ENCODE data around the gene TRPC5OS.

The TRPC5OS gene

DNA sequence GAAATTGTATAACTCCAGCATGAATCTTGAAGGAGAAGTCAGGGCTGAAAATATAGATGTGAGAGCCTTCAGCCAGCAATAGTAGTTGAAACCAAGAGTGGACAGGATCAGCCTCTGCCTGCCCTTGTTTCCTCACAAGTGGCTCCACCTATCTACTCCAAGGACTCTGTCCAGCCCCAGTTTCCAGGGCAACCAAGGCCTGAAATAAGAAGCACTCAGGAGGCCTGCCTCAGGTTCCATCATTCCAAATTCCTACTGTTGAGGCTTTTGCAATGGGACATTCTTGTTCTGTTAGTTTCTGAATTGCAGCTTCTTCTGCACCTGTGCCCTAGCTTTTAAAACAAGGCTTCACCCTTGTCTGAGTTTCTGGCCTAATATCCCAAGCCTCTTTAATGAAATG, 41.6 kb downstream of the TRPC5OS start:
- H3K9ac ChIP-seq (ENCODE audit: low read length), result no peak overlapping the region
- H3K23ac ChIP-seq (ENCODE audit: low read length), result no peak overlapping the region
- no peak overlapping the region for H2AFZ ChIP-seq (ENCODE audit: insufficient read depth, low read length, poor library complexity)
- H3K27ac ChIP-seq (ENCODE audit: low read depth, low read length), result no peak overlapping the region
- no peaks in the 10 kb centered on the region for H3K9me3 ChIP-seq (ENCODE audit: insufficient read depth, low read depth, low read length)
- H3K4me2 ChIP-seq (ENCODE audit: low read length), result no peak overlapping the region
- no peaks in the 10 kb centered on the region for H3K4me1 ChIP-seq (ENCODE audit: control insufficient read depth in 1 of 2, insufficient read depth in 2 of 2, low read length in 2 of 2)
- no peak overlapping the region for H2BK120ac ChIP-seq (ENCODE audit: insufficient read depth, low read length, poor library complexity)
- no peak overlapping the region for H3K4ac ChIP-seq (ENCODE audit: low read depth, low read length)
- H2BK5ac ChIP-seq (ENCODE audit: low read depth, low read length, poor library complexity), result no peak overlapping the region
- no peak overlapping the region for H2AK5ac ChIP-seq (ENCODE audit: low read length)
- no peaks in the 10 kb centered on the region for H3K79me1 ChIP-seq (ENCODE audit: low read length)
- no peaks in the 10 kb centered on the region for H3K36me3 ChIP-seq (ENCODE audit: control insufficient read depth in 1 of 2, insufficient read depth in 2 of 2, low read length in 2 of 2)
- no peak overlapping the region for H3K14ac ChIP-seq (ENCODE audit: low read length)
- H4K8ac ChIP-seq (ENCODE audit: low read depth, low read length), result no peak overlapping the region
- H4K12ac ChIP-seq (ENCODE audit: low read depth, low read length), result no peak overlapping the region
- H3K4me3 ChIP-seq (ENCODE audit: low read depth, low read length), result no peak overlapping the region
- H4K91ac ChIP-seq (ENCODE audit: low read depth, low read length), result no peak overlapping the region
- H3K79me2 ChIP-seq (ENCODE audit: control insufficient read depth, insufficient read depth, low read length, poor library complexity), result no peaks in the 10 kb centered on the region
- no peaks in the 10 kb centered on the region for H3K27me3 ChIP-seq (ENCODE audit: insufficient read depth, low read length)
- no peak overlapping the region for H3K18ac ChIP-seq (ENCODE audit: low read length)
- no peak overlapping the region for H2BK12ac ChIP-seq (ENCODE audit: low read length)
- DNase-seq, result peak; percentile 67 to 83

DNA sequence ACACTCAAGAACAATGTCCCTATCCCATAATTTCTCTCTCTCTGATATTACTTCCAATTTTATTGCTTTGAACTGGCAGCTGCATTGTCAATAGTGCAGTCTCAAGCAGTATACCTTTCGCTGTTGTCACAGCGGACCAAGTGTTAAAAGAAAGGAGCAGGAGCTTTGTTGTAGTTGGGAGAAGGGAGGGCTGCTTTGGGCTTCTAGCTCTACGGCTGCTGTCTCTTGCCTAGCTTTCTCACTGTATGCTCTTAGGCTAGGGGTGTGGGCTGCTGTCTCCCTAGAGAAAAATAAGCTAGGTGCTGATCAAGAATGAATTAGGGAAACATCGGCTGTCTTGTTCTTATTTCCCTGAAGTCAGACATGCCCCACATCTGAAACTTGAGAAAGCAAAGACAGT, 52.5 kb downstream of the TRPC5OS start:
- Histone ChIP-seq H3K23ac (ENCODE audit: low read length) (no peak overlapping the region), H4K12ac (ENCODE audit: low read depth, low read length) (no peak overlapping the region), H3K4me3 (ENCODE audit: low read depth, low read length) (no peak overlapping the region), H3K79me2 (ENCODE audit: control insufficient read depth, insufficient read depth, low read length, poor library complexity) (no peaks in the 10 kb centered on the region), H3K4me1 (ENCODE audit: control insufficient read depth in 1 of 2, insufficient read depth in 2 of 2, low read length in 2 of 2) (no peaks in the 10 kb centered on the region), H3K27ac (ENCODE audit: low read depth, low read length) (no peak overlapping the region), H2BK5ac (ENCODE audit: low read depth, low read length, poor library complexity) (no peak overlapping the region), H3K27me3 (ENCODE audit: insufficient read depth, low read length) (no peaks in the 10 kb centered on the region), H4K8ac (ENCODE audit: low read depth, low read length) (no peak overlapping the region), H3K79me1 (ENCODE audit: low read length) (no peaks in the 10 kb centered on the region), H3K14ac (ENCODE audit: low read length) (no peak overlapping the region), H2BK120ac (ENCODE audit: insufficient read depth, low read length, poor library complexity) (no peak overlapping the region), H3K36me3 (ENCODE audit: control insufficient read depth in 1 of 2, insufficient read depth in 2 of 2, low read length in 2 of 2) (no peaks in the 10 kb centered on the region), H4K91ac (ENCODE audit: low read depth, low read length) (no peak overlapping the region), H3K9me3 (ENCODE audit: insufficient read depth, low read depth, low read length) (no peaks in the 10 kb centered on the region), H3K9ac (ENCODE audit: low read length) (no peak overlapping the region), H2BK12ac (ENCODE audit: low read length) (no peak overlapping the region), H3K18ac (ENCODE audit: low read length) (no peak overlapping the region), H3K4me2 (ENCODE audit: low read length) (no peak overlapping the region), H2AFZ (ENCODE audit: insufficient read depth, low read length, poor library complexity) (no peak overlapping the region), H2AK5ac (ENCODE audit: low read length) (no peak overlapping the region), H3K4ac (ENCODE audit: low read depth, low read length) (no peak overlapping the region)
- no peak for DNase-seq
- no CpG with 5 or more reads among the region's 4 CpGs for WGBS (ENCODE audit: extremely low coverage, insufficient coverage, insufficient read length)
